HEK293 (cell line): Measurements from ENCODE around the gene TCTN2.

Experiments used
- ZBTB11 ChIP-seq: fragments of 450-650 bp; formaldehyde crosslinking; conservative IDR thresholded peaks from 2 replicates; pipeline ENCODE4 v1.5.1; 2016; ENCODE audit warnings: low read depth, missing biosample characterization, missing genetic modification characterization
- ZBTB17 ChIP-seq: fragments of 450-650 bp; formaldehyde crosslinking; IDR thresholded peaks from 2 replicates; pipeline ENCODE4 v1.5.1; 2016; ENCODE audit warnings: missing biosample characterization, missing genetic modification characterization
- ZNF2 ChIP-seq: fragments of 450-650 bp; formaldehyde crosslinking; IDR thresholded peaks from 2 replicates; pipeline ENCODE4 v1.5.1; 2016; ENCODE audit warnings: missing biosample characterization, missing genetic modification characterization
- ZNF274 ChIP-seq, 2 experiments: fragments of 200-500 bp in 1 of 2; fragments of 450-650 bp in 1 of 2; sonication (Bioruptor generic) in 1 of 2; formaldehyde crosslinking in 1 of 2; IDR thresholded peaks; 2 replicates each; pipeline versions ENCODE4 v1.5.1 to v1.6.1; 2014 to 2016; ENCODE audit warnings: borderline replicate concordance in 1 of 2, inconsistent platforms in 1 of 2, low read length in 1 of 2, missing biosample characterization in 1 of 2, missing genetic modification characterization in 1 of 2
- ZNF302 ChIP-seq: fragments of 450-650 bp; formaldehyde crosslinking; IDR thresholded peaks from 2 replicates; pipeline ENCODE4 v1.5.1; 2016; ENCODE audit warnings: missing biosample characterization, missing genetic modification characterization, low read depth
- ZNF324 ChIP-seq: fragments of 450-650 bp; formaldehyde crosslinking; IDR thresholded peaks from 2 replicates; pipeline ENCODE4 v1.5.1; 2016; ENCODE audit warnings: missing biosample characterization, missing genetic modification characterization
- ZNF416 ChIP-seq: fragments of 450-650 bp; formaldehyde crosslinking; IDR thresholded peaks from 2 replicates; pipeline ENCODE4 v1.5.1; 2016; ENCODE audit warnings: missing biosample characterization, missing genetic modification characterization
- ZNF580 ChIP-seq: fragments of 450-650 bp; formaldehyde crosslinking; IDR thresholded peaks from 2 replicates; pipeline ENCODE4 v1.5.1; 2016; ENCODE audit warnings: missing biosample characterization, missing genetic modification characterization
- TF ChIP-seq, protein P1 (sequence below): fragments of 450-650 bp; formaldehyde crosslinking; IDR thresholded peaks from 2 replicates; pipeline ENCODE4 v1.5.1; 2016; ENCODE audit warnings: missing biosample characterization, missing genetic modification characterization

DNA sequence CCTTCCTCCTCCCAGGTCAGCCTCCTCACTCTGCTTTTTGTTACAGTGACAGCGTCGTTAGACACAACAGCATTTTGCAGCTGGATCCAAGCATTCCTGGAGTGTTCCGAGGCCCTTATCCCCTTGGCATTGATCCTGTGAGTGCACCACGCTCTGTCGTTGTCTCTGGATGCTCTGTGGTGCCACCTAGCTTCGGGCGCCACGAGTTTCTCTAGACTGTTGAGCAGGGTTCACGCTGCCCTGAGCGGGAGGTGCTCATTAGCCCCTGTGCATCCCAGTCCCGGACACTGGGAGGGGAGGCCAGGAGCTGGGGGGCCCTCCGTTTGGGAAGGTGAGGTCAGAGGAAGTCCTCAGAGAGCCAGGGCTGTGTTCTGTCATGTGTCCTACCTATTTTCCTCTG lies 73.9 kb downstream of the TCTN2 start:
- TF ChIP-seq ZBTB11 (tag by site-specific recombination) (no peak), ZNF2 (tag by site-specific recombination) (no peak), ZBTB17 (no peak), ZNF302 (no peak), ZNF580 (tag by site-specific recombination) (no peak), ZNF324 (tag by site-specific recombination) (no peak), ZNF274 (IDR thresholded peaks at IDR 0.05; ENCODE audit: low read length) (no peak), ZNF274 (tag by site-specific recombination; IDR thresholded peaks at IDR 0.05; ENCODE audit: borderline replicate concordance) (no peak), ZNF416 (no peak)
- TF ChIP-seq, protein P1, sequence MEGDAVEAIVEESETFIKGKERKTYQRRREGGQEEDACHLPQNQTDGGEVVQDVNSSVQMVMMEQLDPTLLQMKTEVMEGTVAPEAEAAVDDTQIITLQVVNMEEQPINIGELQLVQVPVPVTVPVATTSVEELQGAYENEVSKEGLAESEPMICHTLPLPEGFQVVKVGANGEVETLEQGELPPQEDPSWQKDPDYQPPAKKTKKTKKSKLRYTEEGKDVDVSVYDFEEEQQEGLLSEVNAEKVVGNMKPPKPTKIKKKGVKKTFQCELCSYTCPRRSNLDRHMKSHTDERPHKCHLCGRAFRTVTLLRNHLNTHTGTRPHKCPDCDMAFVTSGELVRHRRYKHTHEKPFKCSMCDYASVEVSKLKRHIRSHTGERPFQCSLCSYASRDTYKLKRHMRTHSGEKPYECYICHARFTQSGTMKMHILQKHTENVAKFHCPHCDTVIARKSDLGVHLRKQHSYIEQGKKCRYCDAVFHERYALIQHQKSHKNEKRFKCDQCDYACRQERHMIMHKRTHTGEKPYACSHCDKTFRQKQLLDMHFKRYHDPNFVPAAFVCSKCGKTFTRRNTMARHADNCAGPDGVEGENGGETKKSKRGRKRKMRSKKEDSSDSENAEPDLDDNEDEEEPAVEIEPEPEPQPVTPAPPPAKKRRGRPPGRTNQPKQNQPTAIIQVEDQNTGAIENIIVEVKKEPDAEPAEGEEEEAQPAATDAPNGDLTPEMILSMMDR (tag by site-specific recombination) = no peak
